Stimulated activated naive CD4-positive, alpha-beta T cell treated with Interleukin-2 at 50 U/mL for 16 hours (primary cell): Measurements from ENCODE around the gene LHFPL2.

Source experiments
- DNase-seq: peaks from one replicate; lab custom pipeline; 2025; lab: John Stamatoyannopoulos, UW

The LHFPL2 gene

DNA sequence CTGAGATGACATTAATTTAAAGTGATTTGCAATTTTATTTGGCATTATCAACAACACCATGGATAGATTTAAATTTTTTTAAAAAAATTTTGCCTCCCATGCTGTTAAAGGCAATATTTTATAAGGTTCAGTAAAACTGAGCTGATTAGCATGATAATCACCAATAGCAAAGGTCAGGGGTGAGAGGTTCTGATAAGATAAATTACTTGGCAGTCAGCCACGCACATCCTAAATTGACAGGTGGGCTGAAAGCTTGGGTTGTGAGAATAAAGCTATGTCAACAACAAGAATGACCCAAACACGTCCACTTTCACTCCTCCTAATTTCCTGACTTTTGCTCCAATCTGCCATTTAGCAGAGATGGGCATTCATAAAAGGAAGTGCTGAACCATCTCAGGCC lies 127.1 kb downstream of the LHFPL2 start:
- no peak for DNase-seq

DNA sequence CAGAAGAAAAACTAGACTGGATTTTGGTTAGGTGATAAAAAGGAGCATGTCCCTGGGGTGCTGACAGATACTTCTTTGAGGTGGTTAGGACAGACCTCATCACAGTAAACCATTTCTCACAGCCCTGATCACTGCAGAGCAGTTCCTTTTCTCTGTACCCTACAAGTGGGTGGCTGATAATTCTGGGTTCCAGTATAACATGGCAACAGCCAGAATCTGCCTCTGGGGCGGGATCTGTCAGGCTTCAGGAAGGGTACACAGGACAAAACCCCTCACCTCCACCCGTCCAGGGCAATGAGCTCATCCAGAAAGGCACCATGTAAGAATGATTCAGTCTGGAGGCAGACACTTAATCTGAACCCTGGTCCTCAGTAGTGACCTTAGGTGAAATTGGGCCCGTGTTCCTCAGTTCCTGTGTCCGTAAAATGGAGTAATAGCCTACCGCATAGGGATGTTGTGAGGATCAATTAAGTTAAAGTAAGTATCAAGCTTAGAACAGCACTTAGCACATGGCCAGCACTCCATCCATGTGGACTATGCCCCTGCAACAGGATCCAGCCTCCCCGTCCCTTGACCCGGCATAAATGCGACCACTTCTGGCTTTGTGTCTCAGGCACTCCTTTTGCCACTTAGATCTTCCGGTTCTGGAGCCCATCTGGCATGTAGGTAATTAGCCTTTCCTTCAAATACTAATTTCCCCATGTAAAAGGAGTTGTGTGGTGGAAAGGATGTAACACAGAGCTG lies 129.2 kb downstream of the LHFPL2 start:
- no peak for DNase-seq

DNA sequence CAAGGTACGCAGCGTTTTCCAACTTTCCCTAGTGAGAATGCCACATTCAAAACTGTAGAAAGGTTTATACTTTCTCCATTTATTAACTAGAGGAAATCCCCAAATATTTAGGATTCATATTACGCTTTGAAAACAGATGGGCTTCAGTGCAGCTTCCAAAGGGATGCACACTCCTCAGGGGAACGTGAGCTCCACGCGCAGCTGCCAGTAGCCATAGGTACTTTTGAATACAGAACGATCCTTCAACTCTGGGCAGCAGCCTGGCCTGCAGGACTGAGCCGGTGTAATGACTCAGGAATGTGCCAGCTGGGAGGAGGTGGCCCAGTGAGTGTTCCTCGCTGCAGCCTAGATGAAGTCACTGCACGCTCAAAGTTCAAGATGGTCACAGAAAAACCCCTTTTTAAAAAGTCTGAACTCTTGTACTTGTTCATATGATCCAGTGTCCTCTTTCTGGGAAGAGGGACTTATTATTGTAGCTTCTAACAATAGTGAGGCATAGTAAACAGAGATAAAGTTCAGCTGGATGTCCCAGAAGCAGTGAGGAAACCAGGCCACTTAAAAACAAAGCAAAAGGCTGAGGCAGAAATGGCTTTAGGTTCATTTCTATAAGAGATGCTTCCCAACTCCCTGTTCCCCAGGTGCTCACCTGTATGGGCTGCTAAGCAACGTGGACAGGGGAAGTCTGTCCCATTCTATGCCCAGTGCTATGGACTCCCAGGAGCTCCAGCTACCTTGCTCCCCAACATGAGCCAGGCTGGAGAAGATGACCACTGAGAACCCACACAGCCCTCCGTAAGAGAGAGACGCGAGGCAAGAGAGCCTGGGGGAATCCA lies 130.0 kb downstream of the LHFPL2 start:
- no peak for DNase-seq

DNA sequence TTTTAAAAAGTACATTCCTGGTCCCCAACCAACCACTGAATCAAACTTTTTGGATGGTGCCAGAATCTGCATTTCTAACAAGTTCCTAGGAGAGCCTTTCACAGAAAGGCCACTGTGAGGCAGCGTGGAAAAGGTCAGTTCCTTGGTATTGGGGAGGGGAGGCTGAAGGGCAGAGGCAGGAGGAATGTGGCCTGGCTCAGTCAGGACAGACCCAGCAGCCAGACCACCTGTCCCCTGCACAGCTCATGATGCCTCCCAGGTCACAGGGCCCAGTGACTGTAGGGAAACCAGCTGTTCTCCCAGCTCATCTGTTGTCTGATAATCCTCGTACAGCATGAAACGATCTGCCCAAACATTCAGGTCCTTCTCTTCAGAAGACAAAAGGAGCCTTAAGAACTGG lies 132.9 kb downstream of the LHFPL2 start:
- no peak for DNase-seq

DNA sequence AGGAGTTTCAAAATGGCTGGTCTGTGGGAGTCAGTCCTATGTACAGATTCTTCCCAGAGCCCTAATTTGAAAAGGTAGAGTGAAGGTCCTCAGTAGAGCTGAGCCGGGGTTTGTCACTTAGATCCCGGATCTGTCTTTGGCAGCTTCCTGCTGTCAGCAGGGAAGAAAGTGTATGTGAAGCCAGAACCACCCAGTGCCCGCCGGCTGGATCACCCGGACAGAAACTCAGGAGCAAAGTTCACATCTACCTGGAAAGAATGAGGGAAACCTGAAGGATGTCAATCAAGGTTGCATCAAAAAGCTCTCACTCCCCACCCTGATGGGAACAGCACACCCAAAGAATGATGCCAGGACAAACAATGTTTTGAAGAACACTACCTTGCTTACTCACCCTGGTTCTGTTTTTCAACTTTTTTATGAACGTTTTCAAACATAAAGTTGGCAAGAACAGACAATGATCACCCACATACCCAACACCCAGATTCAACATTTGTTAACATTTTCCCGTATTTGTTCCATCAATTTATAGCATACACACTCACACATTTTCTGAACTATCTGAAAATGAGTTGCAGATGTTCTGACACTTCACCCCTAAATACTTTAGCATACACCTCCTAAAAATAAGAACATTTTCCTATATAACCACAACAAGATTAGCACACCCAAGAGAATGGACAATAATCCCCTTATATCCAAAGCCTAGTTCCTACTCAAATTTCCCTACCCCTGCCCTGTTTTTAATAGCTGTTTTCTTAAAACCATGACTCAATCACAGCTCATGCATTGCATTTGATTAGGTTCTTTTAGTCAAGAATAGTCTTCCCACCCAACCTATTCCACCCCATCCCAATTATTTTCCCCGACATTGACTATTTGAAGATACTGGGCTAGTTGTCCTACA lies 133.9 kb downstream of the LHFPL2 start:
- DNase-seq = no peak

DNA sequence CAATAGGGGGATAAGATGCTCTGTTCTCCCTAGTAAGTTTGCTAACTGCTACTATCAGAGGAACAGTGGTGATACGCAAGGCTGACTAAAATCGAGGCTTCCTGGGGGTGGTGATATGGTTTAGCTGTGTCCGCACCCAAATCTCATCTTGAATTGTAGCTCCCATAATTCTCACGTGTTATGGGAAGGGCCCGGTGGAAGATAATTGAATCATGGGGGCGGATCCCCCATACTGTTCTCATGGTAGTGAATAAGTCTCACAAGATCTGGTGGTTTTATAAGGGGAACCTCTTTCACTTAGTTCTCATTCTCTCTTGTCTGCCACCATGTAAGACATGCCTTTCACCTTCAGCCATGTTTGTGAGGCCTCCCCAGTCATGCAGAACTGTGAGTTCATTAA lies 135.1 kb downstream of the LHFPL2 start:
- no peak for DNase-seq

DNA sequence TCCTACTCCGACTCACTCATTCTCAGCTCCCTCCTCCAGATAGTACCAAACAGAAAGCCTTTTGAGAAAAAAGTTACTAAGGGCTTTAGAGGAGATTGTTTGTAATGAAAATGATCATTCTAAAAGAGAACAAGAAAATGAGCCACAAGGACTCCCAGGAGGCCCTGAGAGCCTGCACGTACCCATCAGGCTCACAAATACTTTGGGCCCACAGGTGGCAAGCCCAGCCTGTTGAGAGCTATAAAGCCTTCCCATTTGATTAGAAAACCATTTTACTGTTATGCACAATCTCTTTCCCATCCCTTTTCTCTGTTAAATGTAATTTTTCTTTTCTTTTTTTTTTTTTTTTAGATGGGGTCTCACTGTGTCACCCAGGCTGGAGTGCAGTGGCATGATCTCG lies 136.1 kb downstream of the LHFPL2 start:
- DNase-seq = no peak

DNA sequence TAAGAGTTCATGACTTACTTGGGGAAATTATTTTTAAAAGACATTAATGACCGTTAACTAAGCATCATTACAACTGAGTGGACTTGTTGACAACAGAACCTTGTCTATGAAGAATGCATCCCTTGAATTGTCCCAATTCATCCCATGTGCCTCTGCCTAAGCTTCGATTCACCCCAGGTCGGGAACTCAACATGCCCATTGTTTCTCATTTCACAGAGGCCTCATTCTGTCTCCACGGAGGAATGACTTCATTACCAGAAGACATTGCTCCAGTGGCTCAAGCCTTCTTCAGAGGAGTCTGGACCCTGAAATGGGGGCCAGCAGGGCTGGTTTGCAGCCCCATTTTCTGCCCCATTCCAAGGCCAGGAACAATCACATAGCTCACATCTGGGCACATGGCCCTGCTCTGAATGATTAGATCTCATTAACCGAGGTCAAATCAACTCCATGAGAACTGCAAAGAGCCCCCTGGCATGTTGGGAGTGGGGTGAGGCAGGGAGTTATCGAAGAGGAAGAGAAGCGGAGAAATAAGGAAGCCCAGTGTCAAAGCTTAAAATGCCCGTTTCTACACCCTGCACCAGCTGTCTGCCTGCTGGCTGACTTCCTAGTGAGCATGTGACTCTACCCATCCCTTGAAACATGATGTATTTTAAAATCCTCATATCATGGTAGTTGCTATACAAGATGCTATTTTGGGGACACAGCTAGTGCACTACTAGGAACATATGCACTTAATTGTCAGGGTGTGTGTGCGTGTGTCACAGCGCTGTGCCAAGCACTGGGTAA lies 137.3 kb downstream of the LHFPL2 start:
- no peak for DNase-seq

DNA sequence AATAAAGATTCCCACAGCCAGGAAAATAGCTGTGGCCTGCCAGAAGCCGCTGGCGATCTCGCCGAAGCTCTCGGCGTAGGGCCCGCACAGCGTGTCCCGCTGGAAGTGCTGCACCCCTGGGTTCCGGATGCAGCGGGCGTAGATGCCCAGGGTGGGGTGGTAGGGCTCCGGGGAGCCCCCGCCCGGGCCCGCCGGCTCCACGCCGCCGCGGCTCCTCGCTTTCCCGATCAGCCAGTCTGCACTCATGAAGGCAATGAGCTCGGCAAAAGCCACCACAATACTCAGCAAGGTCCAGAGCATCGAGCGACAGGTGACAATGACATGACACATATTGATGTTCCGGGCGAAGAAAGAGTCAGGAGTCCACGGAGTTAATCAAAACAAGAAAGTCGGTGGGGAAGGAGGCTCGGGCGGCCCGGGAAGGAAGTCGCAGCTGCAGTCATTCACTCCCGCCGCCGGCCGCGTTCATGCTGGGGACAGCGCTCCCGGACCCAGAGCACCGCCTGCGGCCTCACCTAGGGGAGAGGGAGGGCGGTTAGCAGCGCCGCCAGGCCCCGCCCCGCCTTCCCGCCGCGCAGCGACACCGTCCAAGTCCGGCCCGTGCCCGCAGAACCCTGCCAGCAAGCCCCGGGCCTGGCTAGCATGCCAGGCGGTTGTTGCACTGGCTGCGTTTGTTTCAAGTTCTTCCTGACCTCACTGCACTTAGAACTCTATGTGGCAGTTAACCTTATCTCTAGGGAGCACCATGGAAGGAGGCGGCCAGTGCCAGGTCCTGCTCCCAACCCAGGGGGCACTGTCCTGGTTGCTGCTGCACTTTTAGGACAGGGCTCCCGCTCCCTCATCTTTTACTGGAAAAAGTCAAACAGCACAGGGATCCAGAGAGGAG lies 138.4 kb downstream of the LHFPL2 start:
- no peak for DNase-seq

DNA sequence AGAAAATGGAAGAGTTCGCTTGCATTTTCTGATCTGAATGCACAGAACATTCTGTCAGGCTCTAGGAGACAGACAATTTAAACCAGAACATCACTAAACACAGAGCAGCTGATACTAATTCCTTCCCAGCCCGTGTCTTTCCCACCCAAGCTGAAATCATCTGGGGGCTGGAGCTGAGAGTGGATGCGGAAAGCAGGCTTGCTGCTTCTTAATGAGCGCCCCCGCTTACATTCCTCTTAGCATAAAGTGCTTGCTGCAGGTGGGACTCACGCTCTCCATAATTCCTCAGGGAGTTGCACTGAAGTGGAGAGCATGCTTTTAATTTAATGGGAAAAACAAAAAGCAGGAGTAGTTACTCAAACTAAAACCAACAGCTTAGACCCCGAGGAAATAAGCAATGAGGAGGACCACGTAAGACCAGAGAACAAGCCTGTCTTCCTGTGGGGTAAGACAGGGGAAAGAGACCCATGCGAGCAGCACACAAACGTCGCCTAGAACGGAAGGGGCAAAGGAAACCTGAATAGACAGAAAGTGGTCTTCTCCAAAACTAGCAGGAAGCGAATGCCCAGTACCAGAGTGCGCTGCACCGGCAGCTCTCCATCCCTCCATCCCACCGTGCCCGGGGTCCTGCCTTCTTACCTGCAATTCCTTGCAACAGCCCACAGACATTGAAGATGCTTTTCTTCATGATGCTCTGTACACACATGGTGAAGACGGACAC lies 139.3 kb downstream of the LHFPL2 start:
- DNase-seq = no peak

DNA sequence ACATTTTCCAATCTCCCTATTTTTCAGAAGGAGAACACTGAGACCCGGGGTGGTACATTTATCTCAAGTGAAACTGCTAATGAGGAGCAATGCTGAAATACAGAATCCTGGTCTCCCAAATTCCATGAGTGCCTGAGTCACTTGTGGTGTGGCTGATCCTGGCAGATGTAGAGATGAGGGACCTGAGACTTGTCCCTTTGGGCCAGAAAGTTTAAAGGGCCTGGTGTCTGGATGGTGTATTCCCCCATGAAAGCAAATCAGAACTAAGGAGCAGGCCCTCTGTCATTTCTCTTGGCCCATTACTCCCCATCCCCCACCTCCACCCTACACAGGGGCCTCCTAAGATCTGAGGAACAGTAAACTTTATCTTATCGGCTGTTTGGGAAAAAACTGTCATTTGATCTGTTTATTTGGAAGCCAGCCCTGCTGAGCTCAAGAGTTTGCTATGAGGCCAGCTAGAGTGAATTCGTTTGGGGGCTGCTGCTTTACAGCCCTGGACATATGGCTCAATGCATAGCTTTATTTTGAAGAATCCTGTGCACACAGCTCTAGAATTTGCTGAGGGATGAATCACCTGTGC lies 140.3 kb downstream of the LHFPL2 start:
- DNase-seq = no peak

DNA sequence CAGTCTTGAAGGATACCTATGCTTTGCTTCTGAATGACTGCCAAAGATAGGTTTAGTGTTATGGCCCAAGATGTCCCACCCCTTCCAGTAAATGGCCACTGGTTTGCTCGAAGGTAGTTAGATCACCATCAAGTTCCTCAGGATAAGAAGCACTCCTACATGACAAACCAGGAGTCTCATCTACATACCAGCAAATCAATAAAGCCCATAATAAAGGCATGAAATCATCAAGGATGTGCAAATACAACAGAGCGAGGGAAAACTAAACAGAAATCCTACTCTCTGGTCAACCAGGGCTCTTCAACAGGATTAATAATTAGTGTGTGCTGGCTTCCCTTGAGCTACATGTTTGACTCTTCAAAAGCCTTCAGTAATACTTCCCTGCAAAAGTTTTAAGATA lies 141.0 kb downstream of the LHFPL2 start:
- no peak for DNase-seq

DNA sequence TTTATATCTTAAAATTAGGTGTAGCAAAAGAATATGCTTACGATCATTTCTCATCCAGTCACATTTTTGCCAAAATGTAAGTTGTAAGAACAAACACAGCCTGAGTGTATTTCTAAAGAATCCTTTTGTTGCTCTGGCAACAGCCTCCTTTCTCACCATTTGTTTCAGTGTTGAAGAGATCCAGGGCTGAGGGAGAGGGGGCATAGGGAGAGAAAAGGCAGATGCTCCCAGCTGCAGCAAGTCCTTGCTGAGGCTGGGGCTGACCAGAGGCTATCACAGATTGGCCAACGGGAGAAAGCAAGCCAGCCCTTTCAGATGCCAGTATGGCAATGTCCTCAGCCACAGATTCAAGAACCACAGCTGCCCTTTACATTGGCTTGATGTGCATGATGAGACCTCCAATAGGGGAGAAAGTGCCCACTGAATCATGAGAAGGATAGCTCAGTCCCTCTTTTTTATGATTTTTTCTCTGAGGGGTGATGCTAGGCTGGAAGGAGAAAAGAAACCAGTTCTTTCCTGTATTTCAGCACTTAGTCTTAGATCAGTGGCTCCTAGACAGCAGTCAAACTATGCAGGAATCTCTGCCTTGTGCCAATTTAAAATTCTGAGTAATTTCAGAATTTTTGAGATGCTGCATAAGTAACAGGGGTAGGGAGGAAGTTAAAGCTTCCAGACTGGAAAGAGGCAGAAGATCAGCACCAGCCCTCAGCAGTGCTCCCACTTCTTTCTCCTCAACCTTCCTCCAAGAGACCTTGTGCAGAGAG lies 142.1 kb downstream of the LHFPL2 start:
- DNase-seq = no peak

DNA sequence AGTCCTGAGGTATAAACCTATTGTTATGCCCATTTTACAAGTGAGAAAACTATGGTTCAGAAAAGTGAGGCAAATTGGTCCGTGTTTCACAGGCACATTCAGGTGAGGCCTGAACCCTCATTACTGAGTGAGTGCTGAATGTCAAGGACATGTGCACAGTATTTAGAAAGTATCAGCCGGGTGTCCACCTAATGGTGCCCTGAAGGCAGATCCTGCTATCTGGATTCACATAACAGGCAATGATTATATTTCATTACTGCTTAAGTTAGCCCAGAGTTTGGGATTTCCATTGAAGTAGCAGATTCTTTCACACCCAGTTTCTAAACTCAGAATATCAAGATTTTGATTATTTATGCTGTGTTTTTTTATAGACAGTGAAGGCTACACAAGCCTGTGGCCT lies 142.7 kb downstream of the LHFPL2 start:
- DNase-seq = no peak

DNA sequence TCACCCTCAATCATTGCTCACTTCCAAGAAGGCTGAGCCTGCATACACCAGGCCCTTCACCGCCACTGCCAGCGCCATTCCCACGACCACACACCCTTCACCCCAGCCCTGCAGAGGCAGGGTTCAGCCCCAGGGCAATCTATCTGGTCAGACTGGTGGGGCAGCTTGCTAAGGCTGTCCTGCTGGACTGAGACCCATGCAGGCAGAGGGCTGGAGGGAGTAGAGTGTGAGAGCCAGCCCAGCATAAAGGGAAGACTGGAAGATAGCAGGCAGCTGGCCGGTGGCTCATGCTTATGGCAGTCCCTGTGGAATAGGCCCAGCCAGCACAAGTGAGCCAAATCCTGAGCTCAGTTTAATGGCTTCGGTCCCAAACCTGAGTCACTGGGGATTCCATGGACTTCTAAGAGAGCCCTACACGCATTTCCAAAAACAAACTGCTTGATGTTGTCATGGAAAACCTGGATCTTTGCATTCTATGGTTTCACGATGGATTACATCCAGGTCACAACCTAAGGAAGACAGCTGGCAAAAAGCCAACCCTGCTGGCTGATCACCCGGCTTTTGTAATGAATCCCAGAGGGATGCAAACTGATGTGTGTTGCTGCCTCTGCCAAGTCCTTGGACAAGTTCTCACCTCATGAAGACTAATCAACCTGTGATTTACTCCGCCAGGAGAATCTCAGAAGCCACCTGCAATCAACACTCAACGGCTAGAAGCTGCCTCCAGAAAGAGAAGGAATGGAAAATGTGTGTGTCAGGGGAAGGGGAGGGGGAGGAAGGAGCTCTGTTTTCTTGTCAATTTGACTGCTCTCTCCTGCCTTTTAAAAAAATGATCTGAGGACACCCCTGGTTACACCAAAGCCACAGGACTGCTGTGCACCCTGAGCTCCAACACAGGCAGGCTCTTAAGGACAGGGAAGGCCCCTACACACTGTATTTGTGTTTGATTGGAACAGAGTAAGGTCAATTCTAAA lies 143.6 kb downstream of the LHFPL2 start:
- DNase-seq = no peak

DNA sequence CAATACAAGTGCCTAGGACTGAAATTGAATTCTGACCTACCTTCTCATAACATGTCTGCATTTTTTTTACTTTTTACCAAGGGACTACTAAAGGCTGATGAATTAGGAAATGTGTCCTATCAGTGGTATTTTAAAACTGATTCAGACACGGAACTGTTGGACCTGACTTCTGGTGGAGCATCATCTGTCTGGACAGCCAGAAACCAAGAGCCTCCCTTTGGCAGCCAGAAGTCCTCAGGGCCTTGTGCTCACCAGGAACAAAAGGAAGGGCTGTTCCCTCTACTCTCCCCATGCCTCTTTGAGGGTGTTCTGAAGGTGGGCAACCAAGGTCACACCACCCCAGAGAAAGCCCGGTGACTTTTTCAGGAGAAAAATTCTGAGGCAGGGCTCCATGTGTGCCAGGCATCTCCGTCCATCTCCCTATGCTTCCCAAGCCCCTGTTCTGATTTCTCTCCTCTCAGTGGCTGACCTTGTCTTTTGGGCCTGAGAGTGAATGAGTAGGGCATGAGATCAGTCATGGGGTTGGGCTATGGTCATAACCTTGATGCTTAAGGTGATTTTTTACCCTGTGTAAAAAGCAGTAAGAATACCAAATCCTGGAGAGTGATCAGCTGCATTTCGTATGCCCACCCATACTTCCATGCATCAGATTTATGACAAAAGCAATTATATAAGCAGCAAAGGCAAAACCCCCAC lies 144.5 kb downstream of the LHFPL2 start:
- no peak for DNase-seq
